Activated naive CD8-positive, alpha-beta T cell treated with anti-CD3 and anti-CD28 coated beads, Interleukin-2, amount 50 U/mL, for 24 hours (primary cell): ENCODE measurements around the gene PPP1R36.
"Not testable (repeated sequence)": the region's sequence is repeated elsewhere in the genome, so short reads cannot be mapped to it uniquely, and the experiment has no call there.

ENCODE experiments used
- ATAC-seq: fragments of 150-1000 bp; cut with Tn5 transposase; one replicate; pipeline ENCODE4 v1.10.0; 2021
- DNase-seq: peaks from one replicate; pipeline ENCODE4 v3.0.0; 2021
- H3K27ac Mint-ChIP-seq: one replicate; pipeline ENCODE4 v1.8.0; 2021; ENCODE audit warnings: mild to moderate bottlenecking, mixed read lengths
- H3K27me3 Mint-ChIP-seq: one replicate; pipeline ENCODE4 v1.8.0; 2021; ENCODE audit warnings: mixed read lengths
- H3K36me3 Mint-ChIP-seq: one replicate; pipeline ENCODE4 v1.8.0; 2021; ENCODE audit warnings: low read depth, mixed read lengths
- H3K4me1 Mint-ChIP-seq: one replicate; pipeline ENCODE4 v1.8.0; 2021; ENCODE audit warnings: mixed read lengths
- H3K4me3 Mint-ChIP-seq: one replicate; pipeline ENCODE4 v1.8.0; 2021; ENCODE audit warnings: mild to moderate bottlenecking, moderate library complexity, mixed read lengths
- H3K9me3 Mint-ChIP-seq: one replicate; pipeline ENCODE4 v1.8.0; 2021; ENCODE audit warnings: mixed read lengths

The PPP1R36 gene

GRCh38 chr14:64630778-64631177 lies 81.0 kb downstream of the PPP1R36 start:
- Mint-ChIP-seq H3K4me3 (no peak overlapping the region), H3K27me3 (peaks cover 3% of the 10 kb centered on the region), H3K9me3 (no peaks in the 10 kb centered on the region), H3K4me1 (no peaks in the 10 kb centered on the region), H3K36me3 (no peaks in the 10 kb centered on the region), H3K27ac (no peak overlapping the region)
- no peak for DNase-seq
- ATAC-seq, result no peak

- H3K4me1 Mint-ChIP-seq, H3K4me3 Mint-ChIP-seq, H3K36me3 Mint-ChIP-seq, H3K9me3 Mint-ChIP-seq, H3K27me3 Mint-ChIP-seq, ATAC-seq, H3K27ac Mint-ChIP-seq, DNase-seq: not testable (repeated sequence)
Observed at GRCh38 chr14:64631222-64631621, 81.5 kb downstream of the PPP1R36 start.

- H3K4me3 Mint-ChIP-seq, result no peak overlapping the region
- ATAC-seq (no peak), DNase-seq (no peak)
- H3K27ac Mint-ChIP-seq, result no peak overlapping the region
- no peaks in the 10 kb centered on the region for H3K36me3 Mint-ChIP-seq
- peaks cover 3% of the 10 kb centered on the region for H3K27me3 Mint-ChIP-seq
- no peaks in the 10 kb centered on the region for H3K4me1 Mint-ChIP-seq
- no peaks in the 10 kb centered on the region for H3K9me3 Mint-ChIP-seq
Observed at GRCh38 chr14:64632056-64632455, 82.3 kb downstream of the PPP1R36 start.

GRCh38 chr14:64634558-64634957 lies 84.8 kb downstream of the PPP1R36 start:
- Mint-ChIP-seq H3K4me3 (no peak overlapping the region), H3K9me3 (no peaks in the 10 kb centered on the region), H3K4me1 (no peaks in the 10 kb centered on the region), H3K27ac (no peak overlapping the region), H3K27me3 (peaks cover 5% of the 10 kb centered on the region), H3K36me3 (no peaks in the 10 kb centered on the region)
- DNase-seq (no peak), ATAC-seq (no peak)

GRCh38 chr14:64636208-64636979 lies 86.6 kb downstream of the PPP1R36 start:
- Mint-ChIP-seq H3K4me1 (no peaks in the 10 kb centered on the region), H3K4me3 (no peak overlapping the region)
- peak; percentile 80 for DNase-seq

GRCh38 chr14:64636980-64637429 lies 87.2 kb downstream of the PPP1R36 start:
- Mint-ChIP-seq H3K27ac (no peak overlapping the region), H3K27me3 (peaks cover 5% of the 10 kb centered on the region), H3K4me1 (no peaks in the 10 kb centered on the region), H3K36me3 (no peaks in the 10 kb centered on the region), H3K9me3 (no peaks in the 10 kb centered on the region), H3K4me3 (no peak overlapping the region)
- no peak for ATAC-seq
- DNase-seq, result no peak

More at GRCh38 chr14:64636208-64636979, 86.6 kb downstream of the PPP1R36 start:
- no peaks in the 10 kb centered on the region for H3K9me3 Mint-ChIP-seq
- H3K27ac Mint-ChIP-seq, result no peak overlapping the region
- ATAC-seq, result peak; percentile 93
- no peaks in the 10 kb centered on the region for H3K36me3 Mint-ChIP-seq
- peaks cover 2% of the 10 kb centered on the region for H3K27me3 Mint-ChIP-seq

- DNase-seq, result no peak
- no peaks in the 10 kb centered on the region for H3K36me3 Mint-ChIP-seq
- H3K27me3 Mint-ChIP-seq, result peaks cover 5% of the 10 kb centered on the region
Observed at GRCh38 chr14:64637735-64638473, 88.1 kb downstream of the PPP1R36 start.

GRCh38 chr14:64638625-64639024 lies 88.9 kb downstream of the PPP1R36 start:
- no peaks in the 10 kb centered on the region for H3K36me3 Mint-ChIP-seq
- no peaks in the 10 kb centered on the region for H3K9me3 Mint-ChIP-seq
- DNase-seq, result no peak
- H3K27ac Mint-ChIP-seq, result no peak overlapping the region
- H3K27me3 Mint-ChIP-seq, result peaks cover 5% of the 10 kb centered on the region
- no peak for ATAC-seq
- no peaks in the 10 kb centered on the region for H3K4me1 Mint-ChIP-seq
- H3K4me3 Mint-ChIP-seq, result no peak overlapping the region

More at GRCh38 chr14:64637735-64638473, 88.1 kb downstream of the PPP1R36 start:
- no peak overlapping the region for H3K4me3 Mint-ChIP-seq
- no peaks in the 10 kb centered on the region for H3K9me3 Mint-ChIP-seq
- no peaks in the 10 kb centered on the region for H3K4me1 Mint-ChIP-seq
- no peak for ATAC-seq
- no peak overlapping the region for H3K27ac Mint-ChIP-seq
